DOHH2 (cell line): Measurements from ENCODE around the gene CELA2B.
"Not testable (repeated sequence)": the region's sequence is repeated elsewhere in the genome, so short reads cannot be mapped to it uniquely, and the experiment has no call there.

Experiments used
- H3F3A ChIP-seq: fragments of 200-600 bp; sonication (generic), shearing (Covaris generic); 2 replicates; pipeline ENCODE4 v1.6.0; 2016; ENCODE audit warnings: antibody characterized with exemption, mild to moderate bottlenecking; ENCODE audit not compliant: control insufficient read depth, insufficient read depth
- H3K27ac ChIP-seq: fragments of 200-600 bp; sonication (generic); 2 replicates; pipeline ENCODE4 v1.5.1; 2014; ENCODE audit warnings: low read depth, mild to moderate bottlenecking, low read length, moderate library complexity
- H3K27me3 ChIP-seq: fragments of 200-600 bp; sonication (generic); 2 replicates; pipeline ENCODE4 v1.6.1; 2014; ENCODE audit warnings: mild to moderate bottlenecking, low read length, mixed read lengths; ENCODE audit not compliant: control insufficient read depth
- H3K36me3 ChIP-seq: fragments of 200-600 bp; sonication (generic); 2 replicates; pipeline ENCODE4 v1.6.1; 2014; ENCODE audit warnings: mild to moderate bottlenecking, low read length, moderate library complexity, mixed read lengths; ENCODE audit not compliant: control insufficient read depth
- H3K4me1 ChIP-seq: fragments of 200-600 bp; sonication (generic); 2 replicates; pipeline ENCODE4 v1.6.1; 2014; ENCODE audit warnings: mild to moderate bottlenecking, low read length, mixed read lengths; ENCODE audit not compliant: control insufficient read depth
- H3K4me2 ChIP-seq: fragments of 200-600 bp; sonication (generic); 2 replicates; pipeline ENCODE4 v1.6.0; 2014; ENCODE audit warnings: mild to moderate bottlenecking, low read length, moderate library complexity
- H3K4me3 ChIP-seq: fragments of 200-600 bp; sonication (generic); 2 replicates; pipeline ENCODE4 v1.5.1; 2014; ENCODE audit warnings: mild to moderate bottlenecking, low read length, mixed read lengths
- H3K79me2 ChIP-seq: fragments of 200-600 bp; sonication (generic); 2 replicates; pipeline ENCODE4 v1.6.1; 2014; ENCODE audit warnings: mild to moderate bottlenecking, low read length, mixed read lengths; ENCODE audit not compliant: control insufficient read depth
- H3K9me2 ChIP-seq: fragments of 200-600 bp; sonication (generic); replicated peaks from 2 replicates; pipeline ENCODE4 v1.6.1; 2014; ENCODE audit warnings: mild to moderate bottlenecking, low read length, mixed read lengths; ENCODE audit not compliant: control insufficient read depth
- H3K9me3 ChIP-seq: fragments of 200-600 bp; sonication (generic); 2 replicates; pipeline ENCODE4 v1.6.1; 2014; ENCODE audit warnings: antibody characterized with exemption, low read length, mixed read lengths; ENCODE audit not compliant: control insufficient read depth, insufficient read depth
- H4K20me1 ChIP-seq: fragments of 200-600 bp; sonication (generic); 2 replicates; pipeline ENCODE4 v1.6.0; 2014; ENCODE audit warnings: low read depth, mild to moderate bottlenecking, antibody characterized with exemption, low read length, moderate library complexity; ENCODE audit not compliant: control insufficient read depth, insufficient read depth
- EZH2phosphoT487 ChIP-seq: fragments of 200-600 bp; sonication (generic); IDR thresholded peaks from 2 replicates; pipeline ENCODE4 v1.6.1; 2017; ENCODE audit warnings: borderline replicate concordance, mild to moderate bottlenecking, antibody characterized with exemption, low read length, moderate library complexity, mixed read lengths
- TF ChIP-seq, protein P1 (sequence below): fragments of 200-600 bp; sonication (generic); IDR thresholded peaks from one replicate; pipeline ENCODE4 v1.5.1; 2014; ENCODE audit warnings: antibody characterized with exemption, mild to moderate bottlenecking, low read depth, low read length; ENCODE audit not compliant: poor library complexity, severe bottlenecking

CELA2B gene

DNA sequence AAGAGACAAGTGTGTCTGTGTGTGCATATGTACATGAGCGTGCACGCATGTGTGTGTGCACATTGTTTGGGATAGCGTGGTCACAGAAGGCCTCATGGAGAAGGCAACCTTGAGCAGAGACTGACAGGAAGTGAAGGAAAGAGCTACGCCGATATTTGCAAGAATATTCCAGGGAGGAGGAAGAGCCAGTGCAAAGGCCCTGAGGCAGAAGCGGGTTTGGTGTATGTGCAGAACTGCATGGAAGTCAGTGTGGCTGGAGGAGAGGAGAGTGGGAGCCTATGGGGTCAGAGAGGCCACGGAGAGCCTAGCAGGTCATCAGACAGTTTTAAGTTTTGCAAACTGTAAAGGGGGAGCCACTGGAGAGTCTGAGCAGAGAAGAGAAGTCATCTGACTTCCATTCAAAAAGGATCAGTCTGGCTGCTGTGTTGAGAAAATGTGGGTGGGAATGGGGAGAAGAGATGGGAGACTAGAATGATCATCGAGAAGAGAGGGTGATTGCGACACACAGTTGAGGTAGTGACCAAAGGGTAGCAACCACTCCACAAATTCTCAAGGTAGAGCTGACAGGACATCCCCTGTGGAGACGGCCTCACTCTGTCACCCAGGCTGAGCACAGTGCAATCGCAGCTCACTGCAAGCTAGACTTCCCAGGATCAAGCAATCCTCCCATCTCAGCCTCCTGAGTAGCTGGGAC lies 3.9 kb downstream of the CELA2B start:
- H3K27me3 ChIP-seq: no peaks in the 10 kb centered on the region
- no peak for TF ChIP-seq EZH2phosphoT487
- TF ChIP-seq, protein P1, sequence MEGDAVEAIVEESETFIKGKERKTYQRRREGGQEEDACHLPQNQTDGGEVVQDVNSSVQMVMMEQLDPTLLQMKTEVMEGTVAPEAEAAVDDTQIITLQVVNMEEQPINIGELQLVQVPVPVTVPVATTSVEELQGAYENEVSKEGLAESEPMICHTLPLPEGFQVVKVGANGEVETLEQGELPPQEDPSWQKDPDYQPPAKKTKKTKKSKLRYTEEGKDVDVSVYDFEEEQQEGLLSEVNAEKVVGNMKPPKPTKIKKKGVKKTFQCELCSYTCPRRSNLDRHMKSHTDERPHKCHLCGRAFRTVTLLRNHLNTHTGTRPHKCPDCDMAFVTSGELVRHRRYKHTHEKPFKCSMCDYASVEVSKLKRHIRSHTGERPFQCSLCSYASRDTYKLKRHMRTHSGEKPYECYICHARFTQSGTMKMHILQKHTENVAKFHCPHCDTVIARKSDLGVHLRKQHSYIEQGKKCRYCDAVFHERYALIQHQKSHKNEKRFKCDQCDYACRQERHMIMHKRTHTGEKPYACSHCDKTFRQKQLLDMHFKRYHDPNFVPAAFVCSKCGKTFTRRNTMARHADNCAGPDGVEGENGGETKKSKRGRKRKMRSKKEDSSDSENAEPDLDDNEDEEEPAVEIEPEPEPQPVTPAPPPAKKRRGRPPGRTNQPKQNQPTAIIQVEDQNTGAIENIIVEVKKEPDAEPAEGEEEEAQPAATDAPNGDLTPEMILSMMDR: no peak
- no peaks in the 10 kb centered on the region for H3K4me1 ChIP-seq
- no peaks in the 10 kb centered on the region for H3K9me3 ChIP-seq
- no peak overlapping the region for H3K4me2 ChIP-seq
- H3K79me2 ChIP-seq: no peaks in the 10 kb centered on the region
- no peaks in the 10 kb centered on the region for H4K20me1 ChIP-seq
- no peaks in the 10 kb centered on the region for H3K36me3 ChIP-seq
- H3K4me3 ChIP-seq: no peak overlapping the region
- no peaks in the 10 kb centered on the region for H3K9me2 ChIP-seq
- no peaks in the 10 kb centered on the region for H3F3A ChIP-seq
- H3K27ac ChIP-seq: no peak overlapping the region

DNA sequence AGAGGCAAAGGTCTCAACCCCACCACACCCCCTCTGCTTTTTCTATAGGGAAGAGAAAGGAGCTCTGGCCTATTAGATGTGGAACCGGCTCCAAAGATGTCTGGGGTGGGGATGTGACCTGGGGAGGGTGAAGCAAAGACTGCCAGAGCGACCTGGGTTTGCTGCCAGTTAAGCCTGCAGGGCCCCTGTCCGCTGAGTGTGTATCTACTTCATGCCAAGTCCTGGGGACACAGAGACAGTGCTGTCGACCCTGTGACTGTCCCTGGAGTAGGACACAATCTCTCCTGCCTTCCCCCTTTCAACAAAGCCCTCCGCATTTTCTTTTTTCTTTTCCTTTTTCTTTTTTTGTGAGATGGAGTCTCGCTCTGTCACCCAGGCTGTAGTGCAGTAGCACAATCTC lies 6.6 kb downstream of the CELA2B start:
- not testable (repeated sequence) for H3K79me2 ChIP-seq, H3K36me3 ChIP-seq, H4K20me1 ChIP-seq, H3K27me3 ChIP-seq, H3K4me3 ChIP-seq, H3K27ac ChIP-seq, H3F3A ChIP-seq, H3K4me2 ChIP-seq, H3K9me3 ChIP-seq, H3K9me2 ChIP-seq, H3K4me1 ChIP-seq

DNA sequence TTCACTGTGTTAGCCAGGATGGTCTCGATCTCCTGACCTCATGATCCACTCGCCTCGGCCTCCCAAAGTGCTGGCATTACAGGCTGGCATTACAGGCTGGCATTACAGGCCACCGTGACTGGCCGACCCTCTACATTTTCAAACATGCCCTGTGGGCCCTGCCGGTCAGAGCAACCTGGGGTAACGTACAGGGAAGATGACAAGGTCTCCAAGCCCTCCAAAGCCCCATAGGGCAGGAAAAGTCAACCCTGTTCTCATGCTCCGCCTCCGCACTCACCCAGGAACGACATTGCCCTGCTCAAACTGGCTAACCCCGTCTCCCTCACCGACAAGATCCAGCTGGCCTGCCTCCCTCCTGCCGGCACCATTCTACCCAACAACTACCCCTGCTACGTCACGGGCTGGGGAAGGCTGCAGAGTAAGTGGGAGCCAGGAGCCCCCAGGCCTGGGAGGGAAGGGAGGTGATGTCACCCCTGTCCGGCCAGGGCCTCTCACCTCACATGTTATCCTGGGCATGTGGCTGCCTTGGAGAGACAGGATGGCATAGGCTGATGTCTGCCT lies 7.2 kb downstream of the CELA2B start:
- H3K9me2 ChIP-seq, H3K27ac ChIP-seq, H3K79me2 ChIP-seq, H3K36me3 ChIP-seq, H3K4me3 ChIP-seq, H3K9me3 ChIP-seq, H3K4me1 ChIP-seq, H4K20me1 ChIP-seq, H3F3A ChIP-seq, H3K4me2 ChIP-seq, H3K27me3 ChIP-seq: not testable (repeated sequence)

DNA sequence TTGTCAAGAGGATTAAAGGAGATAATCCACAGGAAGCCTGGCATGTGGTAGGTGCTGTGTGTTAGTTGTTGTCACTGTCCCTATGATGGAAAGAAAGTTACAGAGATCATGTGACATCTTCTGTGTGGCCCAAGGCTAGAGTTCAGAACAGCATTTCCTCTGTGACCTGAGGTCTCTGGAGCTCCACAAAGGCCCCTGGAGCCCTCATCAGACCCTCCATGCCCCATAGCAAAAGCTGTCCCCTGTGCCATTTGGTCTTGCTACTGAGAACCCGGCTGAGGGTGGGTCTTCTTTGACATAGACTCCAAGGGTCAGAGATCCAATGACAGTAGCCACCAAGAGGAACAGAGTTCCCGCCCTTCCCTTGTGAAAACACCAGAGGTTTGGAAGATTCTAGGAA lies 8.1 kb downstream of the CELA2B start:
- H3K9me2 ChIP-seq: no peaks in the 10 kb centered on the region

DNA sequence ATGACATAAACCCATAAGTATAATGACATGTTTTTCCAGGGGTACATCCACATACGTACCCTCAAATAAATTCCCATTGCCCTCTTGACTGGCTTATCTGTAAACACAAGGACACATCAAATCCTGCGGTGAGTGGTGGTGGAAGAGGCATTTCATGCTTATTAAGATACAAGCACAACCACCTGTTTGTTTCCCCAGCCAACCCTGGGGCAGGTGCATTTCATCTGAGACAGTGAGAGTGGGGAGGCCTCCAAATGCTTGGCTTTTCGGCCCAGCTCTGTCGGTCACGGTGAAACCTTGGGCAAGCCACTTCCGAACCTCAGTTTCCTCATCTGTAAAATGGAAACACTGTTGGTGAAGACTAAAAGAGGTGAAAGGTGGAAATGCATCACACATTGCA lies 8.5 kb downstream of the CELA2B start:
- H3K27ac ChIP-seq, H3K9me3 ChIP-seq, H3K9me2 ChIP-seq, H3F3A ChIP-seq, H4K20me1 ChIP-seq, H3K27me3 ChIP-seq, H3K4me1 ChIP-seq, H3K4me3 ChIP-seq, H3K4me2 ChIP-seq, H3K79me2 ChIP-seq, H3K36me3 ChIP-seq: not testable (repeated sequence)

More for the DNA sequence above, 8.1 kb downstream of the CELA2B start:
- TF ChIP-seq EZH2phosphoT487: no peak
- TF ChIP-seq, protein P1: no peak
- Histone ChIP-seq H3K4me2 (no peak overlapping the region), H3K27me3 (no peaks in the 10 kb centered on the region), H3K36me3 (no peaks in the 10 kb centered on the region), H3F3A (no peaks in the 10 kb centered on the region), H4K20me1 (no peaks in the 10 kb centered on the region), H3K4me3 (no peak overlapping the region), H3K79me2 (no peaks in the 10 kb centered on the region), H3K4me1 (no peaks in the 10 kb centered on the region), H3K27ac (no peak overlapping the region), H3K9me3 (no peaks in the 10 kb centered on the region)
